Naive thymus-derived CD8-positive, alpha-beta T cell (primary cell): ENCODE measurements around the gene TMEM108. TPM values are rescaled to one million over a fixed set of nuclear protein-coding genes. Genes with fewer than 3 reads are reported as not detected.

Experiments
- ATAC-seq, 2 donors: fragments of 150-1000 bp; cut with Tn5 transposase in 1 of 2; sonication (Bioruptor Pico), chemical (Tn5 transposase) in 1 of 2; 1 replicate in 1 of 2; 2 replicates in 1 of 2; pipeline ENCODE4 v1.10.0; 2021; ENCODE audit warnings: mild to moderate bottlenecking in 2 of 2, moderate library complexity in 2 of 2
- POLR2A ChIA-PET: fragments of 350-600 bp; sonication (Branson Sonifier 250); formaldehyde crosslinking; loops from one replicate; lab custom pipeline; 2021; ENCODE audit warnings: antibody characterized with exemption; lab: Charles Lee
- DNase-seq, 10 donors: peaks; one replicate each; pipeline versions ENCODE4 v3.0.0 to v3.0.0-alpha.2; 2020 to 2022
- H3K27ac Mint-ChIP-seq, 10 donors: one replicate each; pipeline ENCODE4 v1.8.0; 2020 to 2022; ENCODE audit warnings: mild to moderate bottlenecking in 10 of 10, mixed read lengths in 10 of 10, moderate library complexity in 4 of 10, inconsistent platforms in 1 of 10
- H3K27me3 Mint-ChIP-seq, 5 donors: one replicate each; pipeline ENCODE4 v1.8.0; 2021 to 2022; ENCODE audit warnings: mixed read lengths in 5 of 5
- H3K36me3 Mint-ChIP-seq, 3 donors: one replicate each; pipeline ENCODE4 v1.8.0; 2020 to 2022; ENCODE audit warnings: mixed read lengths in 3 of 3, mild to moderate bottlenecking in 2 of 3, inconsistent platforms in 1 of 3
- H3K4me1 Mint-ChIP-seq, 4 donors: one replicate each; pipeline ENCODE4 v1.8.0; 2021 to 2022; ENCODE audit warnings: mixed read lengths in 4 of 4
- H3K4me3 Mint-ChIP-seq, 10 donors: one replicate each; pipeline ENCODE4 v1.8.0; 2020 to 2022; ENCODE audit warnings: mild to moderate bottlenecking in 10 of 10, mixed read lengths in 10 of 10, moderate library complexity in 6 of 10, inconsistent platforms in 1 of 10
- H3K9me3 Mint-ChIP-seq, 9 donors: one replicate each; pipeline ENCODE4 v1.8.0; 2020 to 2022; ENCODE audit warnings: mixed read lengths in 9 of 9, mild to moderate bottlenecking in 3 of 9, inconsistent platforms in 1 of 9, moderate library complexity in 1 of 9
- polyA plus RNA-seq, 3 donors: library from polyadenylated mRNA; unstranded; fragments of 300-500 nt; fragmentation: Illumina TruSeq; gene quantifications; one replicate each; pipeline ENCODE4 v1.2.3, GENCODE V29; 2021
- total RNA-seq, 8 experiments: library from RNA in 2 of 8; stranded (reverse) in 2 of 8; gene quantifications; one replicate each; pipeline ENCODE4 v1.2.3 and lab custom pipeline; 2021 to 2026

Gene TMEM108
- total and polyA plus RNA-seq, 5 experiments from 2014 or later: not detected

- peaks cover 0 to 8% (median 0%) of the 10 kb centered on the region in 3 donors for H3K36me3 Mint-ChIP-seq
- DNase-seq (no peak), ATAC-seq (no peak)
- H3K9me3 Mint-ChIP-seq: no peaks in the 10 kb centered on the region
- H3K27me3 Mint-ChIP-seq: no peaks in the 10 kb centered on the region
- no peak overlapping the region for H3K4me3 Mint-ChIP-seq
- H3K27ac Mint-ChIP-seq: no peak overlapping the region
- no peaks in the 10 kb centered on the region for H3K4me1 Mint-ChIP-seq
- POLR2A ChIA-PET: no interaction called here
Measured at GRCh38 chr3:133368371-133369067, 330.3 kb downstream of the TMEM108 start.

GRCh38 chr3:133369068-133369440 is 330.9 kb downstream of the TMEM108 start:
- no peaks in the 10 kb centered on the region for H3K9me3 Mint-ChIP-seq
- no peak overlapping the region for H3K27ac Mint-ChIP-seq
- POLR2A ChIA-PET: no interaction called here
- no peaks in the 10 kb centered on the region for H3K27me3 Mint-ChIP-seq
- no peak overlapping the region for H3K4me3 Mint-ChIP-seq
- H3K36me3 Mint-ChIP-seq: peaks cover 0 to 11% (median 0%) of the 10 kb centered on the region in 3 donors
- ATAC-seq: no peak
- H3K4me1 Mint-ChIP-seq: no peaks in the 10 kb centered on the region
- DNase-seq: no peak

- DNase-seq (no peak), ATAC-seq (no peak)
- H3K27me3 Mint-ChIP-seq: no peaks in the 10 kb centered on the region
- H3K36me3 Mint-ChIP-seq: peaks cover 0 to 11% (median 0%) of the 10 kb centered on the region in 3 donors
- POLR2A ChIA-PET: interaction anchor here (0.6 kb wide), 1 partner anchor 238 kb away, joined by 3 read pairs; no protein-coding TSS in a partner anchor
- H3K9me3 Mint-ChIP-seq: no peaks in the 10 kb centered on the region
- H3K4me3 Mint-ChIP-seq: no peak overlapping the region
- H3K4me1 Mint-ChIP-seq: no peaks in the 10 kb centered on the region
- no peak overlapping the region for H3K27ac Mint-ChIP-seq
Measured at GRCh38 chr3:133371181-133371580, 333.0 kb downstream of the TMEM108 start.

GRCh38 chr3:133371676-133372075 is 333.5 kb downstream of the TMEM108 start:
- ATAC-seq (no peak), DNase-seq (no peak)
- Mint-ChIP-seq H3K9me3 (no peaks in the 10 kb centered on the region), H3K27me3 (no peaks in the 10 kb centered on the region), H3K4me3 (no peak overlapping the region), H3K36me3 (peaks cover 0 to 7% (median 0%) of the 10 kb centered on the region in 3 donors), H3K4me1 (no peaks in the 10 kb centered on the region), H3K27ac (no peak overlapping the region)
- POLR2A ChIA-PET: no interaction called here

- H3K36me3 Mint-ChIP-seq: peaks cover 0 to 4% (median 0%) of the 10 kb centered on the region in 3 donors
- no peak overlapping the region for H3K27ac Mint-ChIP-seq
- peaks cover 0 to 2% (median 0%) of the 10 kb centered on the region in 5 donors for H3K27me3 Mint-ChIP-seq
- DNase-seq (no peak), ATAC-seq (no peak)
- no peak overlapping the region for H3K4me3 Mint-ChIP-seq
- H3K9me3 Mint-ChIP-seq: no peaks in the 10 kb centered on the region
- POLR2A ChIA-PET: no interaction called here
- H3K4me1 Mint-ChIP-seq: no peaks in the 10 kb centered on the region
Measured at GRCh38 chr3:133374708-133375402, 336.7 kb downstream of the TMEM108 start.

- ATAC-seq (no peak), DNase-seq (no peak)
- H3K27ac Mint-ChIP-seq: no peak overlapping the region
- H3K27me3 Mint-ChIP-seq: peaks cover 0 to 2% (median 0%) of the 10 kb centered on the region in 5 donors
- POLR2A ChIA-PET: no interaction called here
- no peaks in the 10 kb centered on the region for H3K9me3 Mint-ChIP-seq
- H3K4me1 Mint-ChIP-seq: no peaks in the 10 kb centered on the region
- H3K36me3 Mint-ChIP-seq: peaks cover 0 to 4% (median 0%) of the 10 kb centered on the region in 3 donors
- H3K4me3 Mint-ChIP-seq: no peak overlapping the region
Measured at GRCh38 chr3:133375403-133375745, 337.2 kb downstream of the TMEM108 start.

- Mint-ChIP-seq H3K36me3 (peaks cover 0 to 4% (median 0%) of the 10 kb centered on the region in 3 donors), H3K4me1 (no peaks in the 10 kb centered on the region), H3K27me3 (peaks cover 0 to 2% (median 0%) of the 10 kb centered on the region in 5 donors), H3K27ac (no peak overlapping the region), H3K4me3 (no peak overlapping the region), H3K9me3 (no peaks in the 10 kb centered on the region)
- ATAC-seq: no peak
- POLR2A ChIA-PET: no interaction called here
- DNase-seq: no peak
Measured at GRCh38 chr3:133376810-133377209, 338.6 kb downstream of the TMEM108 start.

GRCh38 chr3:133377396-133377795 is 339.2 kb downstream of the TMEM108 start:
- Mint-ChIP-seq H3K36me3 (peaks cover 0 to 4% (median 0%) of the 10 kb centered on the region in 3 donors), H3K9me3 (no peaks in the 10 kb centered on the region), H3K27me3 (peaks cover 0 to 2% (median 0%) of the 10 kb centered on the region in 5 donors), H3K4me3 (no peak overlapping the region), H3K4me1 (no peaks in the 10 kb centered on the region), H3K27ac (peak overlapping the region in 1 of 10 donors; percentile 46)
- DNase-seq: no peak
- POLR2A ChIA-PET: no interaction called here
- ATAC-seq: no peak

GRCh38 chr3:133379926-133380325 is 341.7 kb downstream of the TMEM108 start:
- Mint-ChIP-seq H3K4me3 (no peak overlapping the region), H3K27me3 (peaks cover 0 to 2% (median 0%) of the 10 kb centered on the region in 5 donors), H3K36me3 (peaks cover 0 to 5% (median 2%) of the 10 kb centered on the region in 3 donors), H3K9me3 (no peaks in the 10 kb centered on the region), H3K27ac (no peak overlapping the region), H3K4me1 (no peaks in the 10 kb centered on the region)
- POLR2A ChIA-PET: no interaction called here
- ATAC-seq: no peak
- no peak for DNase-seq

GRCh38 chr3:133380481-133381225 is 342.5 kb downstream of the TMEM108 start:
- H3K36me3 Mint-ChIP-seq: peaks cover 0 to 5% (median 2%) of the 10 kb centered on the region in 3 donors
- POLR2A ChIA-PET: no interaction called here
- no peak for ATAC-seq
- no peaks in the 10 kb centered on the region for H3K9me3 Mint-ChIP-seq
- H3K27me3 Mint-ChIP-seq: peaks cover 0 to 2% (median 0%) of the 10 kb centered on the region in 5 donors
- no peak for DNase-seq
- H3K4me1 Mint-ChIP-seq: peaks cover 0 to under 1% (median 0%) of the 10 kb centered on the region in 4 donors
- H3K27ac Mint-ChIP-seq: no peak overlapping the region
- no peak overlapping the region for H3K4me3 Mint-ChIP-seq

GRCh38 chr3:133381346-133382109 is 343.3 kb downstream of the TMEM108 start:
- peaks cover 0 to 2% (median 0%) of the 10 kb centered on the region in 5 donors for H3K27me3 Mint-ChIP-seq
- peaks cover 0 to 5% (median 2%) of the 10 kb centered on the region in 3 donors for H3K36me3 Mint-ChIP-seq
- peaks cover 0 to 2% (median 0%) of the 10 kb centered on the region in 4 donors for H3K4me1 Mint-ChIP-seq
- no peaks in the 10 kb centered on the region for H3K9me3 Mint-ChIP-seq
- DNase-seq (no peak), ATAC-seq (no peak)
- no peak overlapping the region for H3K4me3 Mint-ChIP-seq
- H3K27ac Mint-ChIP-seq: peak overlapping the region in 1 of 10 donors; percentile 3
- POLR2A ChIA-PET: no interaction called here

- Mint-ChIP-seq H3K27me3 (peaks cover 0 to 2% (median 0%) of the 10 kb centered on the region in 5 donors), H3K9me3 (no peaks in the 10 kb centered on the region), H3K27ac (no peak overlapping the region), H3K4me1 (peaks cover 0 to 2% (median 0%) of the 10 kb centered on the region in 4 donors), H3K4me3 (no peak overlapping the region), H3K36me3 (peaks cover 0 to 8% (median 5%) of the 10 kb centered on the region in 3 donors)
- POLR2A ChIA-PET: no interaction called here
- ATAC-seq: no peak
- no peak for DNase-seq
Measured at GRCh38 chr3:133383175-133383574, 345.0 kb downstream of the TMEM108 start.
